Activated T-cell treated with anti-CD3 and anti-CD28 coated beads, Interleukin-2, amount 50 U/mL, for 4 hours (primary cell): Measurements from ENCODE around the gene CIROP. TPM values are rescaled to one million over a fixed set of nuclear protein-coding genes. Genes with fewer than 3 reads are reported as not detected.

Experiments
- ATAC-seq, 2 donors: fragments of 200-7000 bp; cut with Tn5 transposase; one replicate each; pipeline ENCODE4 v1.10.0; 2021
- DNase-seq: peaks from one replicate; pipeline ENCODE4 v3.0.0-alpha.2; 2020
- H3K27me3 Mint-ChIP-seq: one replicate; pipeline ENCODE4 v1.8.0; 2021; ENCODE audit warnings: low read depth, mixed read lengths
- H3K36me3 Mint-ChIP-seq: one replicate; pipeline ENCODE4 v1.8.0; 2022; ENCODE audit warnings: mixed read lengths; ENCODE audit not compliant: insufficient read depth
- H3K4me1 Mint-ChIP-seq: one replicate; pipeline ENCODE4 v1.8.0; 2021; ENCODE audit warnings: low read depth, mixed read lengths
- H3K4me3 Mint-ChIP-seq: one replicate; pipeline ENCODE4 v1.8.0; 2021; ENCODE audit warnings: mild to moderate bottlenecking, moderate library complexity, mixed read lengths
- H3K9me3 Mint-ChIP-seq: one replicate; pipeline ENCODE4 v1.8.0; 2021; ENCODE audit warnings: mixed read lengths
- total RNA-seq, 3 donors: library from RNA; stranded (reverse); gene quantifications; one replicate each; pipeline ENCODE4 v1.2.1, GENCODE V29; 2021

The CIROP gene
- total RNA-seq, 3 donors from 2014 or later, result not detected

GRCh38 chr14:23052671-23053070, 52.1 kb downstream of the CIROP start:
- no peak for ATAC-seq
- H3K4me1 Mint-ChIP-seq, result peaks cover 11% of the 10 kb centered on the region
- no peaks in the 10 kb centered on the region for H3K36me3 Mint-ChIP-seq
- peaks cover 2% of the 10 kb centered on the region for H3K27me3 Mint-ChIP-seq
- no peak overlapping the region for H3K4me3 Mint-ChIP-seq
- no peaks in the 10 kb centered on the region for H3K9me3 Mint-ChIP-seq
- DNase-seq, result no peak

- H3K9me3 Mint-ChIP-seq, result no peaks in the 10 kb centered on the region
- no peak for DNase-seq
- no peaks in the 10 kb centered on the region for H3K36me3 Mint-ChIP-seq
Observed at GRCh38 chr14:23052182-23052623, 52.6 kb downstream of the CIROP start.

GRCh38 chr14:23051141-23052057, 53.4 kb downstream of the CIROP start:
- DNase-seq, result no peak
- no peak overlapping the region for H3K4me3 Mint-ChIP-seq
- peaks cover 5% of the 10 kb centered on the region for H3K27me3 Mint-ChIP-seq
- no peaks in the 10 kb centered on the region for H3K36me3 Mint-ChIP-seq
- no peaks in the 10 kb centered on the region for H3K9me3 Mint-ChIP-seq
- no peak for ATAC-seq
- peaks cover 5% of the 10 kb centered on the region for H3K4me1 Mint-ChIP-seq

More at GRCh38 chr14:23052182-23052623, 52.6 kb downstream of the CIROP start:
- ATAC-seq, result no peak
- H3K4me3 Mint-ChIP-seq, result no peak overlapping the region
- peaks cover 11% of the 10 kb centered on the region for H3K4me1 Mint-ChIP-seq
- peaks cover 6% of the 10 kb centered on the region for H3K27me3 Mint-ChIP-seq

Other genes with a start within 250 kb of the CIROP start
- gene LRP10, start 233.2 kb downstream of the CIROP start, total RNA-seq, result 10 to 100 TPM; 19.3 to 33.7 (median 26.2) TPM
- gene REM2, start 221.8 kb downstream of the CIROP start, total RNA-seq, result under 1 TPM; 0.13 to 0.27 (median 0.15) TPM
- gene RBM23, start 185.8 kb downstream of the CIROP start, total RNA-seq, result 10 to 100 TPM; 80.4 to 90.4 (median 82.5) TPM
- gene PRMT5, start 175.6 kb downstream of the CIROP start, total RNA-seq, result 100 to 1,000 TPM; 256 to 289 (median 263) TPM
- gene HAUS4, start 147.9 kb downstream of the CIROP start, total RNA-seq, result 10 to 100 TPM; 28.8 to 39.7 (median 38.5) TPM
- 1 to 10 TPM; 2.0 to 3.8 (median 2.6) TPM for gene AJUBA, start 122.4 kb downstream of the CIROP start, total RNA-seq
- gene C14orf93, start 94.8 kb downstream of the CIROP start, total RNA-seq, result 1 to 10 TPM; 3.6 to 5.4 (median 5.1) TPM
- gene PSMB5, start 70.1 kb downstream of the CIROP start, total RNA-seq, result 100 to 1,000 TPM; 220 to 231 (median 227) TPM
- gene PSMB11, start 62.8 kb downstream of the CIROP start, total RNA-seq, result not detected
- gene CDH24, start 47.5 kb downstream of the CIROP start, total RNA-seq, result under 1 TPM; 0.51 to 0.87 (median 0.65) TPM
- gene ACIN1, start 9.9 kb downstream of the CIROP start, total RNA-seq, result 100 to 1,000 TPM; 195 to 200 (median 196) TPM
- 10 to 100 TPM; 34.6 to 39.9 (median 36.9) TPM for gene C14orf119, start 9.5 kb downstream of the CIROP start, total RNA-seq
- gene CEBPE, start 14.3 kb upstream of the CIROP start, total RNA-seq, result not detected
- gene SLC7A8, start 78.7 kb upstream of the CIROP start, total RNA-seq, result 1 to 10 TPM in 2 of 3 donors, under 1 TPM in 1; 0.81 to 1.5 (median 1.4) TPM
- gene RNF212B, start 132.9 kb upstream of the CIROP start, total RNA-seq, result not detected
- 1 to 10 TPM; 5.8 to 8.4 (median 8.1) TPM for gene HOMEZ, start 181.1 kb upstream of the CIROP start, total RNA-seq
- gene PPP1R3E, start 197.9 kb upstream of the CIROP start, total RNA-seq, result 1 to 10 TPM; 7.3 to 7.9 (median 7.8) TPM
- under 1 TPM; 0.10 to 0.73 (median 0.40) TPM for gene BCL2L2, start 201.8 kb upstream of the CIROP start, total RNA-seq
- 100 to 1,000 TPM; 319 to 339 (median 333) TPM for gene PABPN1, start 216.5 kb upstream of the CIROP start, total RNA-seq
- 1 to 10 TPM; 2.0 to 2.4 (median 2.3) TPM for gene SLC22A17, start 247.9 kb upstream of the CIROP start, total RNA-seq